CD4-positive, alpha-beta T cell treated with Interleukin-15 for 1 hour (primary cell): Measurements from ENCODE around the gene MMP25.
A peak's percentile ranks its signal among the peaks of the same experiment; 100 is the strongest.

ENCODE experiments used
- DNase-seq: peaks from one replicate; pipeline ENCODE4 v3.0.0-alpha.2; 2020

MMP25 gene

GRCh38 chr16:3017794-3018506 lies 28.4 kb upstream of the MMP25 start, which contains the start of gene CLDN6:
CLDN6 (minus strand) TSS chr16:3018183; CDS start chr16:3016021, 2,162 bp downstream.
- DNase-seq = no peak

GRCh38 chr16:3019594-3020246 lies 26.6 kb upstream of the MMP25 start:
- no peak for DNase-seq

GRCh38 chr16:3020247-3020603 lies 26.1 kb upstream of the MMP25 start, which contains the start of gene TNFRSF12A:
TNFRSF12A (plus strand) TSS chr16:3020368; CDS start chr16:3020398, 30 bp downstream.
- DNase-seq = peak; percentile 74

- peak; percentile 67 for DNase-seq
These were observed 25.5 kb upstream of the MMP25 start for GRCh38 chr16:3020604-3021448.

- peak; percentile 66 for DNase-seq
These were observed 24.7 kb upstream of the MMP25 start for GRCh38 chr16:3021449-3022207.

- peak; percentile 75 for DNase-seq
These were observed 24.1 kb upstream of the MMP25 start for GRCh38 chr16:3022208-3022683.

- no peak for DNase-seq
These were observed 23.5 kb upstream of the MMP25 start for GRCh38 chr16:3022684-3023414.

GRCh38 chr16:3023415-3023668 lies 23.0 kb upstream of the MMP25 start:
- DNase-seq = no peak

- DNase-seq = peak; percentile 96
These were observed 22.5 kb upstream of the MMP25 start, which contains the start of the genes HCFC1R1 and THOC6 for GRCh38 chr16:3023669-3024478. HCFC1R1 (minus strand) TSS chr16:3023942; CDS start chr16:3023941, 1 bp downstream. THOC6 (plus strand) TSS chr16:3024035; CDS start chr16:3024327, 292 bp downstream.

GRCh38 chr16:3025032-3026002 lies 21.0 kb upstream of the MMP25 start:
- no peak for DNase-seq

GRCh38 chr16:3026003-3026378 lies 20.4 kb upstream of the MMP25 start:
- DNase-seq = no peak

GRCh38 chr16:3026609-3027488 lies 19.5 kb upstream of the MMP25 start:
- no peak for DNase-seq

GRCh38 chr16:3027489-3027795 lies 18.9 kb upstream of the MMP25 start:
- DNase-seq = no peak

- DNase-seq = peak; percentile 86
These were observed 18.2 kb upstream of the MMP25 start for GRCh38 chr16:3027983-3028715.

GRCh38 chr16:3028716-3029319 lies 17.5 kb upstream of the MMP25 start:
- no peak for DNase-seq

- DNase-seq = no peak
These were observed 16.7 kb upstream of the MMP25 start for GRCh38 chr16:3029491-3030221.
